HUDEP-2 (cell line): Measurements from ENCODE around the gene ARMC7.

Experiments
- DNase-seq, 76 experiments: peaks; one replicate each; lab custom pipeline; 2025; ENCODE audit not compliant: unreplicated experiment in 76 of 76; lab: John Stamatoyannopoulos, UW

The ARMC7 gene

DNA sequence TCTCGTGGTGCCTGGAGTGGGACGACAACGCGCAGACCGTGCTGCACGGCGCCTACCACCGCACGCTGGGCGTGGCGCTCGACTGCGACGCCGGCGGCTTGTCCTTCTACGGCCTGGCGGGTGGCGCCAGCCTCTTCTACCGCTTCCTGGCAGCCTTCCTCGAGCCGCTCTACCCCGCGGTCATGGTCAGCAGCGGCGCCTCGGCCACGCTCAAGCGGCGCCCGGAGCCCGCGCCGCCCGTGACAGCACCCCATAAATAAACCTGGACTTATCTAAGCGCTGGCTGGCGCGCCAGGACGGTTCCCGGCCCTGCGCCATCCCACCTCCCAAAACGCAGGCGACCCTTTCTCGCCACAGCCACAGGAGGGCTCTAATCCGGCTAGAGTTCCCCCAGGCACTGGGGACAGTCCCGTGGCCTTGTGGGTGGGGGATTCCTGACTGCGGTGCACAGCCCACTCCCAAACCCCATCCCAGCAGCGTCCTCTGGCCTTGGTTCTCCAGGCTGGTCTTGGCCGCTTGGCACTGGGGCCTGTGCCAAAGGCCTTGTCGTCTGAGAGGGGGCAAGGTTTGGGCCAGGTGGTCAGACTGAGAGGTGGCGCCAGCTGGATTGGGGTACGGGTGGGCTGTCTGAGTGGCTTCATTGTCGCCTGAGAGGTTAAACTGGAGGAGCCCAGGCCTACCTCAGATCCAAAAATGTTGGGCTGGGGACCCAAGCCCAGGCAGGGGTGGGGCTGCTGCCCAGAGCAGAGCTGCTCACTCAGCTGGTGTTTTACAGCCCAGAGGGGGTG, 32.1 kb upstream of the ARMC7 start:
- DNase-seq = peak in 35 of 76 experiments; percentile 5 to 55 (median 28)

DNA sequence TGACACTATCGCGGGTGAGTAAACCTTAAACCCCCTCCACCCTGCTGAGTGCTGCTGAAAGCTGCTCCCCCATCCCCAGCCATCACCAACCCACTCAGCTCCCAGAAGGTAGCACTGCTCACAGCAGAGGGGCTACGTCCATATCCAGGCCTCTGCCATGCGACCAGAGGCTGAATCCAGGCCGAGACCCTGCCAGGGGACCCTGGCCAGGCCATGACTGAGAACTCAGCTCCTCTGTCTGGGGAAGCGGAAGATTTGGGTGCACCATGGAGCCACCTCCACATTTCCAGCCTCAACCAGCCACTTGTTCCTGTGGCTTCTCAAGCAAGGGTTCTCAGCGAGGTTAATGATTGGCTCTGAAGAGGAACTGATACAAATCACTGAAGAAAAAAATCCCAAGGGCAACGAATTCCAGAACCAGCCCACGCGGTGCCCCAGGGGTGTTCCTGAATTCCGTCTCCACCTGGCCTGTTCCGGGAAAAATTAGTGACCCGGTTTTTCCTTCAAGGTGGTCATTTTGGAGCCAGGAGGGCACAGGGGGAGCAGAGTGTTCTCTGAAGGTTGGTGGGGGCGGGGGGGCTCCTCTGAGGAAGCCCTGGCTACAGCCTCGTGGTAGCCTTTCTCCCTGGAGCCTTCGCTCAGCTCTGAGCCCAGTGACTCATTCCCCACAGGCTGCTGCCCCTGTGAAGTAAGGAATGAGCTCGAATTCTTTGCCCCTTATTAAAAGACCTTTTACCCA, 31.3 kb upstream of the ARMC7 start:
- DNase-seq = no peak

DNA sequence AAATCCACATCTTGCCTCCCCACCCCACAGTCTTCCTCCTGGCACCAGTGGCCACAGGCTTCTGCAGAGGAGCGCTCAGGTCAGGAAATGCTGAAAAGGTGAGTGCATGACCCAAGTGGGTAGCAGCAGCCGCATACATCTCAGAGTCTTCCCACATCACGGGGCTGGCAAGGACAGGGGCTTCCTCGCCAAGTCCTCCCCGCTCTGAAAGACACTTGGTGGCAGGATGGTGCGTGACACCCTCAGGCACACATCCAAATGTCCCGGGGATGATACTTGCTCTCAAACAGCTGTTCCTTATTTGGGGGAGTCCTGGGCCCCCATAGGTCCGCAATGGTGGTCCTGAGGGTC, 30.8 kb upstream of the ARMC7 start:
- no peak for DNase-seq

DNA sequence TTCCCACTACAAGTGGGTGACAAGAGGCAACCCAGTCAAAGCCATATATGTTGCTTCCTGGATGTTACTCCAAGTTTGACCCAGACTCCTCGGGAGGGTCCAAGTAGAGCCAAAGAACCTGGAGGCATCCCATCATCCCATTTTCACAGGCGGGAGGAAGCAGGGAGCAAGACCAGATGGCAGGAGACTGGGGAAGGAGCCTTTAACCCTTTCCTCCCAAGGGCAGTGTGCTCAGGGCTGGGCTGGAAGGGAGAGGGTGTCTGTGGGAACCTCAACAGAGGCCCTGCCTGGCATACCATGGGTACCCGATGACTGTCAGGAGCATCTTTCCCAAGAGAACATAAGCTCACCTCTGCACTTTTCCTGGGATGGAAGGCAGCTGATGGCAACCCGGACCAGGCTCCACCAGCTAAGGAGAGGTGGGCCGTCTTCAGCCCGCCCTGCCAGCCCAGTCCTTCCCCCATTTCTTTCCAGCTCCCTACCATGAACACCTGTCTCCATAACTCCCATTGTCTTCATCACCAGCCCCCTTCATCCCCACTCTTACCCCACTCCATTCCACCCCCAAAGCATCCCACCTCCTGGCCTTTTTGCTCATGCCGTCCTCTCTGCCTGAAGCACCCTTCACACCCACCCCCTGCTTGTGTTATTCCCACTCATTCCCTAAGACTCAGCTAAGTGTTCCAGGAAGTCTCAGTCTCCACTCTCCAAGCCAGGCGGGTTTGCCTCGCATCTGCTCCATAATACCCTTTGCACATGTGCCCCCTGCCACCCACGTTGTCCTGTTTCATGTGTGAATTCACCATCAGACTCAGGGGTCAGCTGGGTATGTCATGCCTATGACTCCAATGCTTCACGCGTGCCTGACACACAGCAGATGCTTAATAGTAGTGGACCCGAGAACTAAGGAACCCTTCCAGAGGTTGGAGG, 27.9 kb upstream of the ARMC7 start:
- DNase-seq = no peak

DNA sequence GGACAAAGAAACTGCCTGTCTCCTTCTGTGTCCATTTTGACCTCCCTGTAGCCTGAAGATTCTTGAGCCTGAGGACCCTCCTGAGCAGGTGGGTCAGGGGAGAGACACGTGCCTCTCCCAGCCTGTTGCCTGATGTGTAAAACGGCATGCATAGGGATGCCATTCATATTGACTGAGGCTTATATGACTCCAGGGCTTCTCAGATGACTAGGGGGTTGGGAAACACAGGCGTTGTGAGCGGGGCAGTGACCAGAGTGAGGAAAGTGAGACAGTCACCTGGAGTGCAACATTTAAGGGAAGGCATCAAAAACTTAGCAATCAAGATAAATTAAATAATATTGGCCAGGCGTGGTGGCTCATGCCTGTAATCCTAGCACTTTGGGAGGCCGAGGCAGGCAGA, 27.1 kb upstream of the ARMC7 start:
- DNase-seq = no peak

DNA sequence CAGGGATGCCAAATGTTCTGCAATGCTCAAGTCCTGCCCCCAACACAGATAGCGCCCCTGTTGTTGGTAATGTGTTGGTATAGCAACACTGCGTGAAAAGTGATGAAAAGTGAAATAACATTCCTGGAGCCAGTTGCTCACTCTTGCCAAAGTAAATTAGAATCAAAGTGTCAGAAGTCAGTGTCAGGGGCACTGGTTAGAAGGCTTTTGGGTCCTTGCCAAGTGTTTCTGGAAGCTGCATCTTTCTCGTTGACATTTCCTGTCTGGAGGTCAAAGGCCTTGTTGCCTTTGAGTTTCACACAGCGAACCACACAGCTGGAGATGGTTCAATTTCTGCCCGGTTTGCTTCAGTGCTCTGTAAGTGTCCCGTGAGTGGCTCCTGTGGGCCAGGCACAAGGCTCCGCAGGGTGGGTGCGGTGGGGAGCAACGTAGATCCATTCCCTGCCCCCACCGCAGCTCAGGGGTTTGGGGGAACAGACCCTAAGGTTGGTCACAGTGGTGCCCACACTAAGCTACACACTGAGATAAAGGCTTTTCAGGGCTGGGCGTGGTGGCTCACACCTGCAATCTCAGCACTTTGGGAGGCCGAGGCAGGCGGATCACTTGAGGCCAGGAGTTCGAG, 25.6 kb upstream of the ARMC7 start:
- no peak for DNase-seq

DNA sequence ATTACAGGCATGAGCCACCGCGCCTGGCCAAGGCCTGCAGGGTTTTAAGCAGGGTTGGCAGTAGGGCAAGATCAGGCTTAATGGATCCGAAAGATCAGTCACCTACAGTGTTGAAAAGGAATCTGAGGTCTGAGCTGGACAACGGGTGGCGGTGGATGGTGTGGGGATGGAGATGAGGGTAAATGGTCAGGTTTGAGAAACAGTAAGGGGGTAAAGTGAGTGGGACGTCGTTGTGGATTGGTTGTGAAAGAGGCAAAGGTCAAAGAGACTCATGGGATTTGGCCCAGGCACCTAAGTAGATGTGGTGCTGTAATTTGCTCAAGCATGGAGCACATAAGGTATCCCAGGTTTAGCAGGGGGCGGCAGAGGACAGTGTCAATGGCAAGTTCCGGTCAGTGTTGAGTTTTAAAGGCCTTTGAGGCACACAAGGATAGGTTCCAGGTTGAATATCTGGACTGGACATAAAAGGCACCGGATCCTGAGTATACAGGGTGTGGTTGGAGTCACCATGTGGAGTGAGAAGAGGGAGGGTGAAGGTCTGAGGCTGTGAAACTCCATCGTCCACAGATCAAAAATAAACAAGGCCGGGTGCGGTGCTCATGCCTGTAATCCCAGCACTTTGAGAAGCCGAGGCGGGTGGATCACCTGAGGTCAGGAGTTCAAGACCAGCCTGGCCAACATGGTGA, 23.1 kb upstream of the ARMC7 start:
- DNase-seq = no peak

DNA sequence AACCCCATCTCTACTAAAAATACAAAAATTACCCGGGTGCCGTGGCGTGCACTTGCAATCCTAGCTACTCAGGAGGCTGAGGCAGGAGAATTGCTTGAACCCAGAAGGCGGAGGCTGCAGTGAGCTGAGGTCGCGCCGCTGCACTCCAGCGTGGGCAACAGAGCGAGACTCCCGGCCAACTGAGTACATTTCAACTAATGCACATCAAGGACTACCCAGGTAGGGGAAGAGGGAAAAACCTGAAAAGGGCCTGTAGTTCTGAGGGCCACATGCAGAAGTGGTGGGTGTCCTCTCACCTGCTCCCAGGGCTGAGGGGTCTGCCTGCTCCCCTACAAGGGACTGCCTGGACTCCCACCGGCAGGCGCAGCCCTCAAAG, 22.6 kb upstream of the ARMC7 start:
- DNase-seq = no peak

DNA sequence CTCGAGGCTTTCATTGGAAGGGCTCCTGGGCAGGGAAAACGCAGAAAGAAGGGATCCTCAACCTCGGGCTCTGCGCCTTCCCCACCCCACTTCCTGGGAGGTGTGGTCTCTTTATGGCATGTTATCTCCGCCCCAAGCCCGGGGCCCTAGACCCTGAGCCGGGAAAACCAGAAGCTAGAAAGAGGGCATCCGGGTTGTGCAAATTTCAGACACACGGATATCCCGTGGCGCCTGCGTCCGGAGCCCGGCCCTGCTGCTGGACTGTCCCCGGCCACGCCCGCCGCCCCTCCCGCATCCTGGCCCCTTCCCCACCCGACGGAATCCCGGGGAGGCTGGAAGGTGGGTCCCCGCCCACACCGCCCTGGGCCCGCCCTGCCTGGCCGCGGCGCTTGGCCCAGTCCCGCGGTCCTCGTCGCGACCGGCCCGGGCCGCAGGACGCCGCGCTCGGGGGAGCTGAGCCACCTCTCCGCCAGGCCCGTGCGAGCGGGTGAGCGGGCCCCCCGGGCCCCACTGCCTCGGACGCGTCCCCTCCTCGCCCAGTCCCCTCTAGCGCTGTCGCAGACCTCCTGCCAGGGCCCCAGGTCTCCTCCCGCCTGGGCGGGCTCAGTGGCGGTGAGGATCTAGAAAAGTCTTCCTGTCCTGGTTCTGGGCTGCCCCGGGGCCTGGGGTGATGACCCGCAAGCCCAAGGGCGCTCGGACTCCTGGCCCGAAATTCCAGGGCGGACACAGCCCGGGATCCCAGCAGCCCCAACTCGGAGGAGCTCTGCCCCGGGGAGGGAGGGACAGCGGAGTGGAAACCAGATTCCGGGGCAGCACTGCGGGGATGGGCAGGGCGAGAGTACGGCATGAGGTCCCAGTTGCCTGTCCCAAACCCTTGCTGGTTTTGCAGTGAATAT, 22.0 kb upstream of the ARMC7 start, which contains the start of gene SLC16A5:
Gene SLC16A5 (plus strand): TSS at position 397 of the 896 bp plus-strand sequence. CDS start 5,683 bp downstream, outside the sequence.
- DNase-seq = peak in 5 of 76 experiments; percentile 18 to 50 (median 30)

DNA sequence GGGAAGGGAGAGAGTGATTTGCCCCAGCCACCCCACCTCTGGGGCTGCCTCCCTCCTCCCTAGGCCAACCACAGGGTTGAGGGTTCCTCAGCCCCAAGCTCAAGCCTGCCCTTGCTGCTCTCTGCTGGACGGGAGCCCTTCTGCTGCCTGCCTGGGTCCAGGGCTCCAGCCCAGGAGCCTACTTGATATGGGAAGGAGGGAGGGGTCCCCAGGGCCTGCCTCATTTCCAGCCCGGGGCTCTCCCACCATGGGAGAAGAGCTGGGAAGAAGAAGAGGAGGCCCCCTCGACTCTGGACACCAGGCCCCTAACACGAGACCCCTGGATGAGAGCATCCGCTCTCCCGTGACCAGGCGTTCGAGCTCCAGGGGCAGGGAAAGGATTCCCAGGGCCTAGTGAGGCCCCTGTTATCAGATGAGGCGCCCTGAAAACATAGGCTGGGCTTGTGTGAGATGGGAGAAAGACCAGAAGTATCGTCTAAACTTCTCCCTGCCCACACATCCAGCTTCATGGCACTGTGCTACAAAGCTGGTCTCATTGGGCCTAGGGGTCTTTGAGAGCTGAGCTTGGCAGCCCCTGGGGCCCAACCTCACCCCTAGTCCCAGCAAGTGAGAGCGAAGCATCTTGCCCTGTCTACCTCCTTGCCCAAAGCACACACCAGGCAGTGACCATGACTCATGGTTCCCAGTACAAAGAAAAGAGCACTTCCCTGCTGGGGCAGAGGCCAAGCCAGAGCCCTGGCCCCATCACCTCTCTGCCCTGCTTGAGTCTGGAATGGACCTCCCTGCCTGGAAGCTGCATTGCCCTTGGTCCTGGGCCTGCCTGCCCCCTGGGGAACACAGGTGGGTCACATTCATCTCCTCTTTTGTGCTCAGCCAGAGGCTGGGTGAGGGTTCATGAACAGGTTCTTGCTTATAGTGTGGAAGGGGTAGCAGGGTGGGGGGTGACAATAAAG, 21.0 kb upstream of the ARMC7 start:
- DNase-seq = peak in 5 of 76 experiments; percentile 7 to 33 (median 20)

DNA sequence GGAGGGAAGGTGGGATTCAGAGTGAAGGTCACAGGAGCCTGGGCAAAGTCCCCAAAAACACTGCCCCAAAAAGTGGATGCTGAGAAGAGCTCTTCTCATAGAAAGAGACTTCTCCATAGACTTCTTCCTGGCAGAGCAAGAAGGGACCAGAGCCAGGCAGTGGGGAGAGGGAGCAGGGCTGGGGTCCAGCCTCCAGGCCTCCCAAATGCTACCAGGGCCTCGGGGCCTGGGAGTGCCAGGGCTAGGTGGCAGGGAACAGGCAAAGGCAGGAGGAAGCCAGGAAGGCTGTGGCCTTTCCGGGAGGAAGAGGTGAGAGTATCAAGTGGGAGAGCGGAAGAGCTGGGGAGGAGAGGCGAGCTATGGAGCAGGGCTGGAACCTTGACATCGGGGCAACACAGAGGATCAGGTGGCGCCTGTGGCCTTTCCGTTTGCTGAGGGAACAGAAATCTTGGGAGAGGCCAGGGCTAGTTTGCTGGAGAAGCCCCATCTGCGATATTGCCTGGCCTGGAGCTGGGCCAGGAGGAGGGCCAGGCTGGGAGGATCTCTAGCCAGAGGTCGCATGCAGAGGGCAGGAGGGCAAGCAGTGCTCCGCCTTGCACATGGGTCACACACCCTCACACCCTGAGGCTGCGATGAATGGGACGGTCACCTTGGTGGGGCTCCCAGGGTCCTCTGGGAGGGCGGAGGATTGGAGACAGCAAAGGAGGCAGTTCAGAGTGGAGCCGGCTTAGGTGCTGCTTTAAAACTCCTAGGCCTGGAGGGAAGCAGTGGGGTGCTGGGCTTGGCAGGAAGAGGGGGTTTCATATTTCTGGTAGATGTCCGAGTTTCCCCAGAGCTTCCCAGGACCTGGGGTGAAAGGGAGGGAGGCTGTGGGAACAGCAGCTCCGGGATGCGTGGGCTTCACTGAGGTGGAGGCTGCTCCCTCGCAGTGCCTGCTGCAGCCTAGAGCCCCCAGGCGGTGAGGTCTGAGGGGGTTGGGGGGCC, 18.6 kb upstream of the ARMC7 start:
- peak in 51 of 76 experiments; percentile 9 to 66 (median 40) for DNase-seq

DNA sequence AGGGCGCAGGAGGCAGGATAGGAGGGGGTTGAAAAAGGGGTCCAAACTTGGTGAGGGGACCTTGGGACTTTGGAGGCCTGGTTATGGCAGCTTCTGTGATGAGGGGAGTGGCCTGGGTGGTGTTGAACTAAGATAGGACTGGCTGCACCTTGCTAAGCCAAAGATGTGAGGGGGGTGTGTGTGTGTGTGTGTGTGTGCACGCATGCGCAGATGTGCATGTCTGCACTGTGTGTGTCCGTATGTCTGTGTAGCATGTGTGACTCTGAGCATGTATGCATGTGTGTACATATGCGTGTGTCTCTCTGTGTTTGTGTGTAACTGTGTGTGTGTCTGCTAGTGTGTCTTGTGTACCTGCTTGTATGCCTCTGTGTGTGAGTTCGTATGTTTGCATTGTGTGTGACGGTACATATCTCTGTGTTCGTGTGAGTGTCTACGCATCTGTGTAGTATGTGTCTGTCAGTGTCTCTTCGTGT, 17.9 kb upstream of the ARMC7 start:
- DNase-seq = peak in 40 of 76 experiments; percentile 13 to 64 (median 32)

DNA sequence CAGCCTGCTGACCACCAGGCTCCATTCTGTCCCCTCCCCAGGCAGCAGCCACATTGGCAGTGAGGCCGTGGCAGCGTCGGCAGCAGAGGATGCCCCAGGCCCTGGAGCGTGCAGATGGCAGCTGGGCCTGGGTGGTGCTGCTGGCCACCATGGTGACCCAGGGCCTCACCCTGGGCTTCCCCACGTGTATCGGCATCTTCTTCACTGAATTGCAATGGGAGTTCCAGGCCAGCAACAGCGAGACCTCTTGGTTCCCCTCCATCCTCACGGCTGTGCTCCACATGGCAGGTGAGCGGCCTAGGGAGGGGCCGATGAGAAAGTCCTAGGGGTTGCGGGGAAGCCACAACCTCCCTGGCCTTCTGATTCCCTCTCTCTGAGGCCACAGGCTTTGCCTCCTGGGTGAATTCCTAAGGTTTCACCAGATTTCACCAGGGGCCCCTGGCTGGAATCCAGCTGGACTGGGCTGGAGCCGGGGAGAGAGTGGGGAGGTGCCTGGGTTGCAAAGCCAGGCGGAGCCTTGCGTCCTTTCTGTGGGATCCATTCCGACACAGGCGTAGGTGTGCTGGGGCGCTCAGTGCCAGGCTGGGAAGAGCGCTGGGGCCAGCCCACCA, 16.1 kb upstream of the ARMC7 start:
- DNase-seq = no peak

DNA sequence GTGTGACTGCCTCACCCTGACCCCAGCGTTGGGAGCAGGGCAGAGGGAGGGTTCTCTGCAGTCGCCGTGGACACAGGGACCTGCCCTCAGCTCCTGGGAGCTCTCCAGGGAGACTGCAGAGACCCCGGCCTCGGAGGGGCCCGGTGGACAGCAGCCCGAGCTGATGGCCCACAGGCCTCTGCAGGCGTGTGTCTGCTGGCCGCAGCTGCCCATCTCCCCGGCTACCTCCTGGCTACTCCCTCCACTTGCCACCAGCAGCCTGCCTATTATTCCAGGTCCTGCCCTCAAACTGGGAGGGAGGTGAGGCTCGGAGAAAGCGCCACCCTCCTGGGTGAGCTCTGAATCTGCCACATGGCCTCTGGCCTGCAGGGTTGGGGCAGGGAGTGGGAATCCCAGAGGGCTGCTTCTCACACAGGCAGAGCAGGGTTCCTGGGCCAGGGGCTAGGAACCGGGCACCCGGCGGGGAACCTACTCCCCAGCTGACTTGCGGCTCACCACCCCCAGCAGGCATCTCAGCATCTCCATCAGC, 14.8 kb upstream of the ARMC7 start:
- DNase-seq = no peak

DNA sequence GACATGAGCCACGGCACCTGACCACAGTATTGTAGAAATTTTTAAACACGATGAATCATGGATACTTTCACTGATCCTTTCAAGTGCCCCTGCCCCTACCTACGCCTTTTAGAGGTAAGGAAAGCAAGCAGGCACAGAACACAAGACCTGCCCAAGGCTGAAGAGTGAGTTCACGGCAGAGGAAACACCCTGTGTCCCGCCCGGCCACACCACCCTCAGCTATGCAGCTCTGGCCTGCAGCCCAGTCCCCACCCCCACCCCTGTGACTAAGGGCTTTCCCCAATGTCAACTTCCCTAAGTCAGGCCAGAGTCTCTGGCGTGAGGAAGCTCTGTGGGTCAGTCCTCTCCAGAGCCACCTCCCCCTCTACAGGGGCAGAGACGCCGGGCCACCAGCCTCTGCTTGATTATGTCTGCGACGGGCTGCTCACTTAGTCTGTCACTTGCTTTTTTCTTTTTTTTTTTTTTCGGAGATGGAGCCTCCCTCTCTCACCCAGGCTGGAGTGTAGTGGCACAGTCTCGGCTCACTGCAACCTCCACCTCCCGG, 13.6 kb upstream of the ARMC7 start:
- peak in 75 of 76 experiments; percentile 26 to 93 (median 83) for DNase-seq

DNA sequence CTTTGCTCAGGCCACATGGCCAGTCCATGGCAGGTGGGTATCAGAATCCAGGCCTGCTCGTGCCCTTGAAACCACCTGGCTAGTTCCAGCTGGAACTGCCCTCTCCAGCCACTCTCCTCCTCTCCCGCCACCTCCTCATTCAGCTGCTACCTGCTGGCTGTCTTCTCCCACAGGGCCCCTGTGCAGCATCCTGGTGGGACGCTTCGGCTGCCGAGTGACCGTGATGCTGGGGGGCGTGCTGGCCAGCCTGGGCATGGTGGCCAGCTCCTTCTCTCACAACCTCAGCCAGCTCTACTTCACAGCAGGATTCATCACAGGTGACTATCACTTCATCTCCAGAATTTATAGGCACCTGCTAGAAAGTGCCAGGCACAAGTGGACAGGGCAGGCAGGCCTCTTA, 11.9 kb upstream of the ARMC7 start:
- no peak for DNase-seq
